GM19372 (cell line): ENCODE data around the gene NLN.
"Not testable (repeated sequence)": the region's sequence is repeated elsewhere in the genome, so short reads cannot be mapped to it uniquely, and the experiment has no call there.

Experiments
- ATAC-seq: cut with Tn5 transposase; IDR thresholded peaks from one replicate; pipeline ENCODE4 v1.9.1; 2021; ENCODE audit warnings: mild to moderate bottlenecking, low read depth, moderate library complexity; ENCODE audit not compliant: unreplicated experiment

The NLN gene

DNA sequence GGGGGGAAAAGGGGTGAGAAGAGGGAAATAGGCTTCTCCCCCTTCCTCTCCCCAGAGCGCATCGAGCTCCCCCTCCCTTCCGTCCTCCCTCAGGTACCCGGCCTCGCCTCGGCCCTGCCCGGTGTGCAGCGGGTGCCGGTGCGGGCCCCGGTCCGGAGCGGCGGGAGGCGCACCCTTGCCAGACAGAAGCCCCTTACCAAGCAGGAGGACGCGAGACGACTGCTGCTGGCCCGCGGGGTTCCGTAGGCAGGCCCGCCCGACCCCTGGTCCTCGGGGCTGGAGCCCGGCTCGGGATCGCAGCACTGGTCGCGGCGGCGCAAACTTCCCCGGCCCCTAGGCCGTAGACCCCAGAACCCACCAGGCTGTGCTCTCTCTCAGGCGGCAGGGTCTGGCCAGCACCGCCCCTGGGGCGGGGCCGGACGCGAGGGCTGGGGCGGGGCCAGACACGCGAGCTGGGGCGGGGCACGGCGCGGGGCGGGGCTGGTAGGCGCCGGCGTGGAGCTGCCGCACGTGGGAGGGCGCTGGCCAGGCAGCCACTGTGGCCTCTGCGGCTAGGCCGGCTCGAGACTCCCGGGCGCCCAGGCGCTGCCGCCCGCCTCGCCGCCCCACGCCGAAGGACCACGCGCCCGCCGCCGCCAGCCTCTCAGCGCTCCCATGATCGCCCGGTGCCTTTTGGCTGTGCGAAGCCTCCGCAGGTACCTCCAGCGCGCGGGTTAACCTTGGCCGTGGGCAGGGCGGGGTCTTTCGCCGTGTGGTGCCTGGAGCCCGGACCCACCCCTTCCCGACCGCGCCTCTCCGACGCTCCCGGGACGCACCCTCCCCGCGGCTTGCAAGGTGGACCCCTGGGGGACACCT is at the start of gene NLN, which contains the start of gene SGTB:
TSS of gene NLN (plus strand) at position 486 of the 855 bp plus-strand sequence. CDS start at position 655, 169 bp downstream.
TSS of gene SGTB (minus strand) at position 390 of the 855 bp plus-strand sequence. CDS start 1,302 bp downstream, outside the sequence.
- peak; percentile 86 for ATAC-seq

DNA sequence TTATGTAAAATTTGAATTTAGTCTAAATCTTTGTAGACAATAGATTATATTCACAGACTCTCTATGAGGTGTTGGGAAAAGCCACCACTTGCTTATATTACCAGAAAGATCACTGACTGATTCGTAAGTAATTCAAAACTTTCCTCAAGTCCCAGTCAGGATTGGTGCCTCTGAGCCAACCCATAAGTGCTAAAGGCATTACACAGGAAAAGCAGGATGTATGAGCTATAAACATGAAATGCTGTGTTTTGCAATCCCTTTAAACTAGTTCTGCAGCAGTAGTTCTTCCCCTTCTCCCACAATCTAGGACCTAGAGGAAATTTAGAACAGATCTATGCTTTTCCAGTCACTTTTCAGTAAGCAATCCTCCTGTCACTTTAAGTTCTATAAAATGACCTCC is 49.2 kb upstream of the NLN start:
- ATAC-seq: no peak

DNA sequence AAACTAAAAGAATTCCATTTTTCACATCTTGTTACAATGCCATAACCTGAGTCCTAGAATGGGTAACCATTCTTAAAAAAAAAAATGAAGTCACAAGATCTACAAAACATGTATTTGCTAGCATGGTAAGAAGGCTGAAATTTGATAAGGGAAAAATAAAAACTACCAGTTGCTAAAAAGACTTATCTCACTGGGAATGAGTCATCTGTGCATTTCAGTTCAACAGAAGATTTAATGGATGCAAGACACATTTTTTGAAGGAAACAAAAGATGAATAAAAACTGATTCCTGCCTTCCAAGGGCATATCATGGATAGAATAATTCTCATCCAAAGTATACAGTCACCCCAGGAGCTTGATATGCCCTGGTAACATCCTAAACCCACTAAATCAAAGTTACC is 47.3 kb upstream of the NLN start:
- ATAC-seq: no peak

- not testable (repeated sequence) for ATAC-seq
These were observed 45.9 kb upstream of the NLN start for GRCh38 chr5:65676056-65676455.

DNA sequence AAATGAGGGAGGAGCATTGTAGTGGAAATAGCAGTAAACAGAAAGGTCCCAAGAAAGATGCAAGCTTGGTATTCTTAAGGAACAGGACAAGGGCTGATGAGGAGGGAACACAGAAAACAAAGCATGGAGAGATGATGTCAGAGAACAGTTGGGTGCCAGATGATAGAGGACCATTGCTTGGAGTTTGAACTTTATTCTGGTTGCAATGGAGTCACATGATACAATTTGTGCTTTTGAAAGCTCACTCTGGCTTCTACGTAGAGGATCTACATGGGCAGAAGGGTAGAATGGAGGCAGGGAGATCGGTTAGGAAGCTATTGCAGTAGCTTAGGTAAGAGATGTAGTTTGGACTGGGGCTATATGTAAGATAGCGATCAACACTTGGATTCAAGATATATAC is 39.9 kb upstream of the NLN start:
- no peak for ATAC-seq

DNA sequence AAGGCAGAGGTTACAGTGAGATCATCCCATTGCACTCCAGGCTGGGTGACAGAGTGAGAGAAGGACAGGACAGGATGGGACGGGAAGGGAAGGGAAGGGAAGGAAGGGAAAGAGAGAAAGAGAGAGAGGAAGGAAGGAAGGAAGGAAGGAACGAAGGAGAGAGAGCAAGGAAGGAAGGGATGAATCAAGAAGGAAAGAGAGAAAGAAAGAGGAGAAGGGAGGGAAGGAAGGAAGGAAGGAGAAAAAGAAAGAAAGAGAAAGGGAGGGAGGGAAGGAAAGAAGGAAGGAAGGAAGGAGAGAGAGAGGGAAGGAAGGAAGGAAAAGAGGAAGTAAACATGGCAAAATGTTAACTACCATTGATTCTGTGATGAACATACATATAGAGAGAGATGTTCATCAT is 28.9 kb upstream of the NLN start:
- ATAC-seq: no peak

GRCh38 chr5:65695162-65695755 is 26.7 kb upstream of the NLN start:
- no peak for ATAC-seq

GRCh38 chr5:65695896-65696295 is 26.1 kb upstream of the NLN start:
- ATAC-seq: no peak

DNA sequence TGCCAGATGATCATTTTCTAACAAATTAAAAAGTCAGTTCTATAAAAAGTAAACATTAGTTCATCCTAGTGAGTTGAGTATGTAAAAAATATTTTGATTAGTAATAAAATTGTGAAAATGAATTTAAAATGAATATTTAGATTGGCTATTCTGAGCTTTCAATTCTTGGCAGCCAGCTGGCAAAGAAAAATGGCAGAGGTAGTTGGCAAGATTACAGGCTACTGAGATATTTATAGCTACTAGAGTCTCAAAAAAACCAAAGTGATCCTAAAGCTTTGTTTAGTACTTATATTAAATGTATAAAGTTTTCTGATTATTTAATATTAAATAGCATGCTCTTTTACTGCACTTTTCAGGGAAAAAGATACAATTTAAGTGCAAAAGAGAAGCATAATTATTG is 25.1 kb upstream of the NLN start:
- ATAC-seq: no peak

DNA sequence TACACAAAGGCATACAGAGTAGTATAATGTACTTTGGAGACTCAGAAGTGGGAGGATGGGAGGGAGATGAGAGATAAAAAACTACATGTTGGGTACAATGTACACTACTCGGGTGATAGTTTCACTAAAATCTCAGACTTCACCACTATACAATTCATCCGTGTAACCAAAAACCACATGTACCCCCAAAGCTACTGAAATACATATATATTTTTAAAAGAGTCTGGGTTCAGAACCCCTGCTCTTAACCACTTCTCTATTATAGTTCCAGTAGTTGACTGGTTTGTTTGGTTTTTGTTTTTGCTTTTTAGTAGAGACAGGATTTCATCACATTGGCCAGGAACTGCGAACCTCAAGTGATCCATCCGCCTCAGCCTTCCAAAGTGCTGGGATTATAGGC is 22.7 kb upstream of the NLN start:
- no peak for ATAC-seq

GRCh38 chr5:65702036-65702435 is 20.0 kb upstream of the NLN start:
- no peak for ATAC-seq

- no peak for ATAC-seq
These were observed 17.3 kb upstream of the NLN start for GRCh38 chr5:65704621-65705239.

GRCh38 chr5:65707663-65708062 is 14.3 kb upstream of the NLN start:
- no peak for ATAC-seq

- no peak for ATAC-seq
These were observed 13.9 kb upstream of the NLN start for GRCh38 chr5:65708145-65708544.

- no peak for ATAC-seq
These were observed 3.3 kb upstream of the NLN start for GRCh38 chr5:65718576-65719310.

GRCh38 chr5:65721050-65721719 is 820 bp upstream of the NLN start:
- ATAC-seq: peak; percentile 2

- ATAC-seq: peak; percentile 1
These were observed 784 bp downstream of the NLN start for GRCh38 chr5:65722575-65723403.

DNA sequence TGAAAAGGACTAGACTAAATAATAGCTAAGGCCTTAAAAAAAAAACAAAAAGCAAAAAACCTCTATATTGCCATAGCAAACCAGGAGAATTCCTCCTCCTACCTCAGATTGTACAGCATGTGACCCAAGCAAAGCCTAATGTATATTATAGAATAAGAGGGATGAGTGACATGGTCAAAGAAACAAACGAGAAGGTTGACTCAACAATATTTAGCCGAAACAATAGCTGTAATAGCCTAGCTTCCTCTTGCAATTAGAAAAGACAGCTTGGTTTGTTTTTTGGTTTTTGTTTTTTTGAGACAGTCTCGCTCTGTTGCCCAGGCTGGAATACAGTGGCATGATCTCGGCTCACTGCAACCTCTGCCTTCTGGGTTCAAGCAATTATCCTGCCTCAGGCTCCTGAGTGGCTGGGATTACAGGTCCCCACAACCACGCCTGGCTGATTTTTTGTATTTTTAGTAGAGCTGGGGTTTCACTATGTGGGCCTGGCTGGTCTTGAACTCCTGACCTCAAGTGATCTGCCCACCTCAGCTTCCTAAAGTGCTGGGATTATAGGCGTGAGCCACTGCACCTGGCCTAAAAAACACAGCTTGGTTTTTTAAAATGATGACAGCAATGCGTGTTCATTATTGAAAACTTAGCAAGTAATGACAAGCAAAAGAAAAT is 5.6 kb downstream of the NLN start:
- no peak for ATAC-seq

- no peak for ATAC-seq
These were observed 6.2 kb downstream of the NLN start for GRCh38 chr5:65728218-65728617.
